ENCODE data around the gene DENND4C. TPM values are rescaled to one million over a fixed set of nuclear protein-coding genes. Genes with fewer than 3 reads are reported as not detected.
"Not testable (repeated sequence)": the region's sequence is repeated elsewhere in the genome, so short reads cannot be mapped to it uniquely, and the experiment has no call there.

Gene DENND4C
- total RNA-seq, 1 experiment from 2014 or later, result 25.0 TPM

DNA sequence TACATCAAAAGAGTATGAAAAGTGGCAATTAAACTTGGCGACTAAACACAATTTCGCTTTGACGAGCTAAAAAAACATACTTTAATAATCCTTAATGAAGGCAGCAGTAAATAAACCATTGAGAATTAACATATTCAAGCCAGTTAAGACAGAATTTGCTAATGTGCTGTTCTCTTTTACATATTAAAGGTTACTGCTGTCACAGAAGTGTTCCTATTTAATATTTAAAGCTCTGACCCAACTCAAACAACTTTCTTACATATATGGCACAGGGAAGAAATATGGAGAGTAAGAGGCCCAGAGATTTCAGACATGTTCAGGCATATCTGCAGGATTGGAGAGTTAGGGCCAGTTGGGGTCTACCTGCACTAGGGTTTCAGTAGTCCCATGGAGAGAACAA, 16.7 kb upstream of the DENND4C start:
- in situ Hi-C loops (cut with HindIII; ENCODE audit: low pct_unique_long_range_greater_than_20kb, low sequenced_read_pairs), result no loop called here
- no peak for DNase-seq (ENCODE audit: low read depth, low spot score)

DNA sequence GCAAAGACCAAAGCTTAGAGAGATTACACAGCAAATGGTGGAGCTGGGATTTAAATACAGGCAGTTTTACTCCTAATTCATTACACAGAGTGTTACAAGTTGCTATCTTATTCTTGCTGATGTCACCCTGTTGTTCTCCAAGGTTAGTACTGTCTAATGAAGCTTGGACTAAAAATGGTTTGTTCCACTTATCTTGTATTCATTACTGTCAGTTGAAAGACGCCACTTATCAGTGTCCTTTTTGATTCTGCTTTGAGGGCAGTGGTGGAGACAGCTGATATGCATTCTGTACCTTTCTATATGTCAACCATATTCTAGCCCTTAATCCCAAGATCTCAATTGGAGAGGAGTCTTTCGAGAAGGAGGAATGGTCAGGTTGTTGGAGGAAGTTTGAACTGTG, 14.0 kb upstream of the DENND4C start:
- no peak for DNase-seq (ENCODE audit: low read depth, low spot score)
- in situ Hi-C loops (cut with HindIII; ENCODE audit: low pct_unique_long_range_greater_than_20kb, low sequenced_read_pairs), result no loop called here

DNA sequence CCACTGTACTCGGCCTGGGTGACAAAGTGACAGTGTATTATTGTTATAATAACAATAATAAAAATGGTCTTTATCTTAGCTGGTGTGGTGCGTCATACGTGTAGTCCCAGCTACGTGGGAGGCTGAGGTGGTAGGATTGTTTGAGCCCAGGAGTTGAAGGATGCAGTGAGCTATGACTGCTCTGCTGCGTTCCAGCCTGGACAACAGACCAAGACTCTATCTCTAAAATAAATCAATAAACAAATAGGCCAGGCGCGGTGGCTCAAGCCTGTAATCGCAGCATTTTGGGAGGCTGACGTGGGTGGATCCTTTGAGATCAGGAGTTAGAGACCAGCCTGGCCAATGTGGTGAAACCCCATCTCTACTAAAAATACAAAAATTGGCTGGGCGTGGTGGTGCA, 9.2 kb upstream of the DENND4C start:
- in situ Hi-C loops (cut with HindIII; ENCODE audit: low pct_unique_long_range_greater_than_20kb, low sequenced_read_pairs), result no loop called here
- DNase-seq (ENCODE audit: low read depth, low spot score), result no peak

DNA sequence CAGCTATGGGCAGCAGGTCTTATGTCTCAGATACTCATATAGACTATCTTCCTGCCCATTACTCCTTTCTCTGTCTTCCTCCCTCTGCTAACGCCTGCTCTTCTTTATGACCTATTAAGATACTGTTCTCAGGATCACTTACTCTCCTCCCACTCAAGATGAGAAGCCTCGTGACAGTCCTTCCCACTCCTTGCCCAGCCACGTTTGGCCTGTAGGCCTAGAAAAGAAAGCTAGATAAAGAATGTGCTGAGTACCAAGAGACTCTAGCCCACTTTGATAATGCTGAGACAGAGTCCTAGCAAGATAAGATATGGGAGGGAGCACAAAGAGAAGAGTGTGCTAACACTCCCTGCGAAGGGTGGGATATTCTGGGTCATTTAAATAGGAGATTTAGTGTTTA, 6.8 kb upstream of the DENND4C start:
- in situ Hi-C loops (cut with HindIII; ENCODE audit: low pct_unique_long_range_greater_than_20kb, low sequenced_read_pairs), result no loop called here
- DNase-seq (ENCODE audit: low read depth, low spot score), result no peak

DNA sequence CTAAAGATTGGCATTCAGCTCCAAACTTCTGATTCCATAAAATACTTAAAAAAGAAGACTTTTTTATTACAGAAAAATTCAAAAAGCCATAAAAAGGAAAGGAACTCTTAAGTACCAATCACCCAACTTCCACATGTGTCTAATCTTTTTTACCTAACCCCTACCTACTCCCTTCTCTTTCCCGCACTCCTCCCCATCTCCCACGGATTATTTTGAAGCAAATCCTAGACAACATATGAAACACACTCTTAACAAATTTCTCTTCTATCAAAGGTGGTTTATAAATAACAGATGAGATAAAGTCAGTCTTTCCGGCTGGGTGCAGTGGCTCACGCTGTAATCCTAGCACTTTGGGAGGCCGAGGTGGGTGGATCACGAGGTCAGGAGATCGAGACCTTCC, 5.9 kb upstream of the DENND4C start:
- no peak for DNase-seq (ENCODE audit: low read depth, low spot score)
- in situ Hi-C loops (cut with HindIII; ENCODE audit: low pct_unique_long_range_greater_than_20kb, low sequenced_read_pairs), result no loop called here

DNA sequence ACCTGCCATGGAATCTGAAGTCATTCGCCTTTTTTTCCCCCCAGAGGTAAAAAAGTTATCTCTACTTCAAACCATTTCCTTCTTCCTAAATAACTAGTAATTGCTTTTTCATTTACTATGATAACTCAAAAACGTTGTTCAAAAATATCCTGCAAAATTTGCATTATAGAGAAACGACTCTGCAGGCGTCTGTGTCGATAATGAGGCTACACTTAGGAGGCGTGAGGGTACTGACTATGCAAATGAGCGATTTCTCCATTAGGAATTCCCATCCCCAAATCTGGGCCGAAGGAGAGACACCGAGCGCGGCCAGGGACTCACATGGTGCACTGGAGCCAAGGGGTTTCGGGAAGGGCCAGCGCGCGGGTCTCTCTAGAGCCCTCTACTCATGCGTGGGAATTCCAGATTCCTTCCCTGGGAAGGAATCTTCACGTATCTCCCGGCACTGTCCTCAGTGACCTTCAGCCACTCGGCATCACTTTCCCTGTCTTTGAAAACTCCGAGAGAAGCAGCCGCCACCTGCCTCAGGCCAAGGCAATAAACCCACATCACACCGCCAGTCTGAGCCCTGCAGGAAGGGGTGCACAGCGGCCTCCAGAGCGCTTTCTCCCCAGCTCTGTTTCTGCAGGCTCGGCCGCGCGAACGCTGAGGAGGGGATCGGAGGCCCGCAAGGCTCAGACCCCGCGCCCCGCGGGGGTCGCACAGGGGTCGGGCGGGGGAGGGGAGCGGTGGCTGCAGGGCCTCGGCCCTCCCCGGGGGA, 718 bp upstream of the DENND4C start:
- peak; percentile 68 for DNase-seq (ENCODE audit: low read depth, low spot score)
- in situ Hi-C loops (cut with HindIII; ENCODE audit: low pct_unique_long_range_greater_than_20kb, low sequenced_read_pairs), result no loop called here

DNA sequence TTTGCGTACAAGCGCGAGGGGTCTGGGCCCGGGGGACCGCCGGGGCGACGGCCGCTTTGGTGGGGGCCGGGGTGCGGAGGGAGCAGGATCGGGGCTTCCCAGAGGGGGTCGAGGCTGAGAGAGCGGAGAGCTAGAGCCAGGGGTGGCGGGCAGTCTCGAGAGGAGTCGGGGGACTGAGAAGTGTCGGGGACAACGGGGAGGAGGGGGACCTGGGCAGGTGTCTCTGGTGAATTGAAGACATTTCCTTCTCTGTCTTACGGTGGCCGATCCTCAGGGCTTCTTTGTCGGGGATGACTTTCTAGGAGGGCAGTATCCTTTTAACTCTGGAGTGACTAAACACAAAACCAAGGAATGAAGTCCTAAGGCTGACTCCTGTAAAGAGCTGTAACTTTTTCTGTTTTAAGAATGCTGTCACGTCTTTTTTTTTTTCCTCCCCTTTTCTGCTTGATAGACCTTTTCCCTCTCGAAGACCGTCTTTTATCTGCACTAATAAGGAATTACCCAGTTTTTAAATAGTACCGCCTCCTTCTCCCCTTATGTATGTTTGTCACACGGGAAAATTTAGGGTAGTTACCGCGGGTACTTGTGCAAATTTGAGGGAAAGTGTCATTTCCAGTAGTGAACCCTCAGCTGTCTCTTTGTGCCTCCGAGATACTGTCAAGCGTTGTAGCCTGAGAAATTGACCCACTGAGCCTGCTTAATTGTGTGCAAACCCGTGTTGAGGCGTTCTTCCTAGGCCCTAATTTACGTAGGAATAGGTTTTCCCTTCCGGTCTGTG, 822 bp downstream of the DENND4C start:
- DNase-seq (ENCODE audit: low read depth, low spot score), result no peak
- in situ Hi-C loops (cut with HindIII; ENCODE audit: low pct_unique_long_range_greater_than_20kb, low sequenced_read_pairs), result no loop called here

DNA sequence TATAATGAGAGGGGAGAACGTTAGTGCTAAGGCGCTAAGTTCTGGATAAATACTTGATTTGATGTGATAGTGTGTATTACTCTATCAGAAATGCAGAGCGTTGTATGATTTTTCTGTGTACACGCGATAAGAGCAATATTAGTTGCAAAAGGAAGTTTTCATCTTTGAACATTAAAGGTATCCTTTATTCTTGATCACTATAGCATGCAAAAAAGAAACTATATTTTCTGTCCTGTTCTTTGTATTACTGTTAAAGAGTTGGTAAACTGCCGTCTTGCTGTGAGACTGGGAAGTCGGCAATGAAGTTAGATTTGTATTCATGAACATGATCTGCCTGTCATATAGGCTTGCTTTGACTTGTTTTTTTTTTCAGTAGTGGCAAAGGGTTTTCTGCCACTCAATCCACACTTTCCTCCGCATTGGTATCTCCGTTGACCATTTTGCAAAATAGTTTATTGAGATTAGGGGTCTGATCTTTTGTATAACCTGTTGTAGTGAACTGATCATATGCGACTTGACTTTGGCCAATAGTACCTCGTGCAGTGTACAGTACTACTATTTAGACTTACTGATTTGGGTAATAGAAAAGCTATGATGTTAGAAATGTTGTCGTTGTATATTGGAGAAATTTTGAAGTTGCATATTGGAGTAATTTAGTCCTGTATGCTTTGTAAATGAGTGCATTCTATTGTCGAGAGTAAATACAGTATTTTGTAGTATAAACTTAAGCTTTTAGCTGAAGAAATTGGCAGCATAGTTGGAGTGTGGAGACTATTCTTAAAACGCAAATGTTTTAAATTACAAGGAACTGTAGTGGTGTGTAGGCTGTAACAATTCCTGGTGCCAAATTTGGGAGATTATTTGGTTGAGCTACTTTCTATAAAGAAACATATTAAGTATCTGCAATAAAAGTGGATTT, 1.7 kb downstream of the DENND4C start:
- no peak for DNase-seq (ENCODE audit: low read depth, low spot score)
- in situ Hi-C loops (cut with HindIII; ENCODE audit: low pct_unique_long_range_greater_than_20kb, low sequenced_read_pairs), result no loop called here

DNA sequence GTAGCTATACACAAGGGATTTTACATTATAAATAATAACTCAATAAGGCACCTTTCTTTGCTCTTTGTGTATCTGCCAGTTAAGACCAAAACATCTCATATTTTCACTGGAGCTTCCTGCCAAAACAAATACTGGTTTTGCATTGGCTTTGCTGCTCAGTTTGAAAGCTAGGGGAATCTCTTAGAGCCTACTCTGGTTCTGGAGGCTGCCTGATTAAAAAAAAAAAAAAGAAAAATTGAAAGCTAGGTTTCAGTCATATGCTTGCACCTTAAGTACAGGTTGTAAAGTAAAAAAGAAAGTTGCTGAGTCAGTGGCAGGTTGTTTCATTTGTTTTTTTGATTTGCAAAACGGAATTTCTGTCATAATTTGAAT, 2.3 kb downstream of the DENND4C start:
- no peak for DNase-seq (ENCODE audit: low read depth, low spot score)
- in situ Hi-C loops (cut with HindIII; ENCODE audit: low pct_unique_long_range_greater_than_20kb, low sequenced_read_pairs), result no loop called here

DNA sequence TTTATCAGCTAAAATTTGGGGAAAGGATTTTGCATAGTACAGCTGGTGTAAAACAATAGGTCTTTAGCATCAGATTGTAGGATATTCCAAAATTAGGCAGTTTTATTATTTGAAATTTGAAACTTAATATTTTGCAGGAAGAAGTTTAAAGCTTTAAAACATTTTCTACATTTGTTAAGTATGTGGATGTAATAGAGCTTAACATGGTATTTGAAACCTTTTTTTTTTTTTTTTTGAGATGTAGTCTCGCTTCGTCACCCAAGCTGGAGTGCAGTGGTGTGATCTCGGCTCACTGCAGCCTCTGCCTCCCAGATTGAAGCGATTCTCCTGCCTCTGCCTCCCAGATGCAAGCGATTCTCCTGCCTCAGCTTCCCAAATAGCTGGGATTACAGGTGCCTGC, 2.9 kb downstream of the DENND4C start:
- in situ Hi-C loops (cut with HindIII; ENCODE audit: low pct_unique_long_range_greater_than_20kb, low sequenced_read_pairs), result no loop called here
- no peak for DNase-seq (ENCODE audit: low read depth, low spot score)

DNA sequence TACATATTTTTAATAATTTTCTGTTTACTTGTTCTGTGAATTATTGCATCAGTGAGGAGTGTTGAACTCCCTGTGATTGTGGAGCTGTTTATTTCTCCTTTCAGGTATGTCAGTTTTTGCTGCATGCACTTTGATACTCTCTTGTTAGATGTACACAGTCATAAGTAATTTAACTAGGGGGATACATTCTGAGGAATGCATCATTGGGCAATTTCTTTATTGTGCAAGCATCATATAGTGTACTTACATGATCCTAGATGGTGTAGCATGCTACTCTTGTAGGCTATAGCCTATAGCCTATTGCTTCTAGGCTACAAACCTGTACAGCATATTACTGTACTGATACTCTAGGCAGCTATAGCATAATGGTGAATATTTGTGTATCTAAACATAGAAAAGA, 9.5 kb downstream of the DENND4C start:
- in situ Hi-C loops (cut with HindIII; ENCODE audit: low pct_unique_long_range_greater_than_20kb, low sequenced_read_pairs), result no loop called here
- DNase-seq (ENCODE audit: low read depth, low spot score), result no peak

DNA sequence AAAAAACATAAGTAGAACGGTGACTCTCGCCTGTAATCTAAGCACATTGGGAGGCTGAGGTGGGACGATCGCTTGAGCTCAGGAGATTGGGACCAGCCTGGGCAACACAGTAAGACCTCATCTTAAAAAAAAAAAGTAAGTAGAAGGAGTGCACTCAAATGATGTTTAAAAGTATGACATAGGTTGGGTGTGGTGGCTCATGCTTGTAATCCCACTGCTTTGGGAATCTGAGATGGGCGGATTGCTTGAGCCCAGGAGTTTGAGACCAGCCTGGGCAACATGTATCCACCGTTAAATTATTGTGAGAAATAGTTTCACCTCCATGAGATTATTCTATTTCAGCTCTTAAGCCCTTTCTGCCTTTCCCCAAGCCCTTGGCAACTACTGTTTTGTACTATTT, 11.2 kb downstream of the DENND4C start:
- no peak for DNase-seq (ENCODE audit: low read depth, low spot score)
- in situ Hi-C loops (cut with HindIII; ENCODE audit: low pct_unique_long_range_greater_than_20kb, low sequenced_read_pairs), result no loop called here

DNA sequence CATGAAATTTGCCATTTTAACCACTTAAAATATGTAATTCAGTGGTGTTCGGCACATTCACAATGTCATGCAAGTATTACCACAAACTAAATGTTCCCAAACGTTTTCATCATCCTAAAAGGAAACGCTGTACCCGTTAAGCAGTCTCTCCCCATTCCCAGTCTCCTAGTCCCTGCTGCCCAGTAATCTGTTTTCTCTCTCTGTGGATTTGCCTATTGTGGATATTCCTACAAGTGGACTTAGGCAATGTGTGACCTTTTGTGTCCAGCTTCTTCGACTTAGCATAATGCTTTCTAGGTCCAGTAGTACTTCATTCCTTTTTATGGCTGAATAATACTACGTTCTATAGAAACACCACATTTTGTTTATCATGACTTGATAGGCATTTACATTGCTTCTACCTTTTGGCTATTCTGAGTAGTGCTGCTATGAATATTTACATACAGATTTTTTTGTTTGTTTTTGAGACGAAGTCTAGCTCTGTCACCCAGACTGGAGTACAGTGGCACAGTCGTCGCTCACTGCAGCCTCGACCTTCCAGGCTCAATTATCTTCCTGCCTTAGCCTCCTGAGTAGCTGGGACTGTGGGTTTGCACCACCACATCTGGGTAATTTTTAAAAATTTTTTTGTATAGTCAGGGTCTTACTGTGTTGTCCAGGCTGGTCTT, 13.0 kb downstream of the DENND4C start:
- no peak for DNase-seq (ENCODE audit: low read depth, low spot score)
- in situ Hi-C loops (cut with HindIII; ENCODE audit: low pct_unique_long_range_greater_than_20kb, low sequenced_read_pairs), result no loop called here

DNA sequence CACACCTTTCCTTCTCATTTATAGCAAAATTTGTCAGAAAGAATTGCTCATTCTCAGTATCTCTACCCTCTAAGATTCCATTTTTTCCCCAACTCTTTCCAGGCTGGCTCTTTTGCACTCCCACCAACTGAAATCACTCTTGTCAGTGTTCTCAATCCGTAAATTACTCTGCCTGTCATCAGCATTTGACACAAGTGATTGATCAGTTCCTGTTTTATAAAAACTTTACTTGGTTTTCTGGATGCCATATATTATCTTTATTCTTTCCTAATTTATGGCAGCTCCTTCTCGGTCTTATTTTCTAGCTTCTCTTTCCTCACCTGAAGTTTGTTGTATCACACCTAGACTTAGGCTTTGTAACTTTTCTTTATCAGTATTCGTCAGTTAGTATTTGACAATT, 16.4 kb downstream of the DENND4C start:
- DNase-seq (ENCODE audit: low read depth, low spot score), result no peak
- in situ Hi-C loops (cut with HindIII; ENCODE audit: low pct_unique_long_range_greater_than_20kb, low sequenced_read_pairs), result no loop called here

DNA sequence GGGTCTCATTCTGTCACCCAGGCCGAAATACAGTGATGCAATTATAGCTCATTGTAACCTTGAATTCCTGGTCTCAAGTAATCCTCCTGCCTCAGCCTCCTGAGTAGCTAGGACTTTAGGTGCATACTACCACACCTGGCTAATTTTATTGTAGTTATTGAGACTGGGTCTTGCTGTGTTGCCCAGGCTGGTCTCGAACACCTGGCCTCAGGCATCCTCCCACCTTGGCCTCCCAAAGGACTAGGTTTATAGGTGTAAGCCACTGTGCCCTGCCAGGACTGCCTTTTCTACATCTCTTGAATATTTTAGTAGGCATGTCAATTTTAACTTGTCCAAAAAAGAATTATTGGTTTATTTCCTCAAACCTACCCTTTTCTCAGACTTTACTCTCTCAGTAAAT, 16.9 kb downstream of the DENND4C start:
- in situ Hi-C loops (cut with HindIII; ENCODE audit: low pct_unique_long_range_greater_than_20kb, low sequenced_read_pairs), result no loop called here
- DNase-seq (ENCODE audit: low read depth, low spot score), result no peak

DNA sequence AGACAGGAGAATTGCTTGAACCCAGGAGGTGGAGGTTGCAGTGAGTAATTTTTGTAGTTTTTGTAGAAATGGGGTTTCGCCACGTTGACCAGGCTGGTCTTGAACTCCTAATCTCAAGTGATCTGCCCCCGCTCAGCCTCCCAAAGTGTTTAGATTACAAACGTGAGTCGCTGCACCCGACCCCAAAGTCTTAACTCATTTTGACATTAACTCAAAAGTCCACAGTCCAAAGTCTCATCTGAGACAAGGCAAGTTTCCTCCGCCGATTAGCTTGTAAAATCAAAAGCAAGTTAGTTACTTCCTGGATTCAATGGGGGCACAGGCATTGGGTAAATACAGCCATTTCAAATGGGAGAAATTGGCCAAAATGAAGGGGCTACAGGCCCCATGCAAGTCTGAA, 19.9 kb downstream of the DENND4C start:
- in situ Hi-C loops (cut with HindIII; ENCODE audit: low pct_unique_long_range_greater_than_20kb, low sequenced_read_pairs); DNase-seq (ENCODE audit: low read depth, low spot score): not testable (repeated sequence)

DNA sequence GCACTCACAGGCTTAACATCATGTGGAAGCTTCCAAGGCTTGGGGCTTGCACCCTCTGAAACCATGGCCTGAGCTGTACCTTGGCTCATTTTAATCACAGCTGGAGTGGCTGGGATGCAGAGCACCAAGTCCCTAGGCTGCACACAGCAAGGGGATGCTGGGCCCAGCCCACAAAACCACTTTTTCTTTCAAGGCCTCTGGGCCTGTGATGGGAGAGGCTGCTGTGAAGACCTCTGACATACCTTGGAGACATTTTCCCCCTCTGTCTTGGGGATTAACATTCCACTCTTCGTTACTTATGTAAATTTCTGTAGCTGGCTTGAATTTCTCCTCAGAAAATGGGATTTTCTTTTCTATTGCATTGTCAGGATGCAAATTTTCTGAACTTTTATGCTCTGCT, 20.7 kb downstream of the DENND4C start:
- in situ Hi-C loops (cut with HindIII; ENCODE audit: low pct_unique_long_range_greater_than_20kb, low sequenced_read_pairs); DNase-seq (ENCODE audit: low read depth, low spot score): not testable (repeated sequence)

DNA sequence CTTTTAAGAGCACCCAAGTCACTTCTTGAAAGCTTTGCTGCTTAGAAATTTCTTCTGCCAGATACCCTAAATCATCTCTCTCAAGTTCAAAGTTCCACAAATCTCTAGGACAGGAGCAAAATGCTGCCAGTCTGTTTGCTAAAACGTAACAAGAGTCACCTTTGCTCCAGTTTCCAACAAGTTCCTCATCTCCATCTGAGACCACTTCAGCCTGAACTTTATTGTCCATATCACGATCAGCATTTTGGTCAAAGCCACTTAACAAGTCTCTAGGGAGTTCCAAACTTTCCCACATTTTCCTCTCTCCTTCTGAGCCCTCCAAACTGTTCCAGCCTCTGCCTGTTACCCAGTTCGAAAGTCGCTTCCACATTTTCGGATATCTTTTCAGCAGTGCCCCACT, 21.1 kb downstream of the DENND4C start:
- in situ Hi-C loops (cut with HindIII; ENCODE audit: low pct_unique_long_range_greater_than_20kb, low sequenced_read_pairs), result not testable (repeated sequence)

More for the DNA sequence above, 21.1 kb downstream of the DENND4C start:
- DNase-seq (ENCODE audit: low read depth, low spot score), result not testable (repeated sequence)
